H1 (cell line): ENCODE data around the gene PITPNB. TPM values are rescaled to one million over a fixed set of nuclear protein-coding genes. Genes with fewer than 3 reads are reported as not detected.

Experiments used
- CTCF ChIA-PET: fragments of 300-600 bp; sonication (Branson Sonifier 250); formaldehyde crosslinking; loops from one replicate; lab custom pipeline; 2021; ENCODE audit not compliant: partially characterized antibody; lab: Charles Lee
- POLR2A ChIA-PET: fragments of 300-600 bp; sonication (Branson Sonifier 250); formaldehyde crosslinking; loops from one replicate; lab custom pipeline; 2021; ENCODE audit warnings: inconsistent platforms; ENCODE audit not compliant: partially characterized antibody; lab: Charles Lee
- DNase-seq, 2 experiments: peaks; one replicate each; pipeline versions ENCODE4 v3.0.0 to v3.0.0-alpha.2; 2010 to 2022; ENCODE audit warnings: low spot score in 2 of 2, low read depth in 1 of 2, mixed read lengths in 1 of 2
- FAIRE-seq: peaks from 2 replicates; lab custom pipeline; 2011; peaks lifted over from hg19 to GRCh38; lab: Jason Lieb, UNC
- H2AFZ ChIP-seq: 2 replicates; pipeline ENCODE4 v1.8.1; 2012; ENCODE audit warnings: low read length, inconsistent platforms
- H2AK5ac ChIP-seq: 2 replicates; pipeline ENCODE4 v1.6.1; 2013; ENCODE audit warnings: low read depth, low read length
- H2BK120ac ChIP-seq: replicated peaks from 2 replicates; pipeline ENCODE3; 2013; ENCODE audit warnings: low read depth, low read length, inconsistent platforms
- H2BK12ac ChIP-seq: 2 replicates; pipeline ENCODE4 v1.6.1; 2013; ENCODE audit warnings: low read depth, low read length
- H2BK15ac ChIP-seq: 2 replicates; pipeline ENCODE4 v1.6.1; 2013; ENCODE audit warnings: low read length
- H2BK20ac ChIP-seq: 2 replicates; pipeline ENCODE4 v1.6.1; 2013; ENCODE audit warnings: low read length
- H2BK5ac ChIP-seq: 2 replicates; pipeline ENCODE4 v1.6.1; 2013; ENCODE audit warnings: low read depth, low read length
- H3K14ac ChIP-seq: 2 replicates; pipeline ENCODE4 v1.6.1; 2013; ENCODE audit warnings: inconsistent platforms; ENCODE audit not compliant: insufficient read length
- H3K18ac ChIP-seq: 2 replicates; pipeline ENCODE4 v1.6.1; 2013; ENCODE audit warnings: low read length; ENCODE audit errors: extremely low read depth
- H3K23ac ChIP-seq: 2 replicates; pipeline ENCODE4 v1.6.1; 2013; ENCODE audit warnings: inconsistent platforms; ENCODE audit not compliant: insufficient read length
- H3K23me2 ChIP-seq: 2 replicates; pipeline ENCODE4 v1.6.1; 2013; ENCODE audit warnings: low read depth, low read length
- H3K27ac ChIP-seq: 2 replicates; pipeline ENCODE4 v1.6.1; 2011; ENCODE audit warnings: low read depth, low read length, inconsistent platforms
- H3K27me3 ChIP-seq, 4 experiments: replicated peaks in 1 of 4; 1 replicate in 1 of 4; 2 replicates in 3 of 4; pipeline versions ENCODE4 v1.6.1 to v1.8.1; 2011 to 2013; ENCODE audit warnings: low read length in 3 of 4, mild to moderate bottlenecking in 3 of 4, inconsistent platforms in 2 of 4, mixed read lengths in 2 of 4, moderate library complexity in 1 of 4; ENCODE audit not compliant: control insufficient read depth in 3 of 4, insufficient read depth in 3 of 4; ENCODE audit errors: extremely low read depth in 1 of 4
- H3K36me3 ChIP-seq, 4 experiments: 2 replicates each; pipeline versions ENCODE4 v1.6.1 to v1.8.1; 2011 to 2013; ENCODE audit warnings: mild to moderate bottlenecking in 4 of 4, low read length in 3 of 4, moderate library complexity in 2 of 4, control low read depth in 1 of 4, inconsistent platforms in 1 of 4; ENCODE audit not compliant: insufficient read depth in 4 of 4, control insufficient read depth in 2 of 4
- H3K4ac ChIP-seq: replicated peaks from 2 replicates; pipeline ENCODE3; 2013; ENCODE audit warnings: low read length, low read depth, mixed read lengths, inconsistent platforms; ENCODE audit not compliant: insufficient read length
- H3K4me1 ChIP-seq, 4 experiments: replicated peaks in 1 of 4; 1 replicate in 1 of 4; 2 replicates in 3 of 4; pipeline versions ENCODE4 v1.6.1 to v1.8.1; 2011 to 2013; ENCODE audit warnings: low read length in 3 of 4, inconsistent platforms in 2 of 4, mixed read lengths in 1 of 4; ENCODE audit not compliant: insufficient read depth in 4 of 4, control insufficient read depth in 3 of 4
- H3K4me2 ChIP-seq, 2 experiments: 2 replicates each; pipeline versions ENCODE4 v1.6.1 to v1.8.1; 2011 to 2013; ENCODE audit warnings: low read depth in 2 of 2, low read length in 2 of 2, control low read depth in 1 of 2, inconsistent platforms in 1 of 2, mild to moderate bottlenecking in 1 of 2; ENCODE audit not compliant: insufficient read depth in 1 of 2
- H3K4me3 ChIP-seq, 4 experiments: fragments of 200-600, 300-600 bp in 1 of 4; sonication (generic), shearing (Covaris generic), sonication (Bioruptor Twin) in 1 of 4; 2 replicates each; pipeline versions ENCODE4 v1.5.1 to v1.8.1; 2011 to 2016; ENCODE audit warnings: low read length in 4 of 4, low read depth in 3 of 4, control low read depth in 2 of 4, inconsistent platforms in 2 of 4, mild to moderate bottlenecking in 2 of 4, mixed read lengths in 1 of 4, moderate library complexity in 1 of 4; ENCODE audit not compliant: insufficient read depth in 2 of 4; ENCODE audit errors: extremely low read depth in 1 of 4
- H3K56ac ChIP-seq: replicated peaks from 2 replicates; pipeline ENCODE3; 2013; ENCODE audit warnings: low read depth, mild to moderate bottlenecking, mixed read lengths, low read length, inconsistent platforms; ENCODE audit not compliant: insufficient read length
- H3K79me1 ChIP-seq: 2 replicates; pipeline ENCODE4 v1.6.1; 2013; ENCODE audit warnings: low read depth, low read length, control low read depth
- H3K79me2 ChIP-seq, 2 experiments: 2 replicates each; pipeline versions ENCODE4 v1.6.1 to v1.8.1; 2012 to 2013; ENCODE audit warnings: low read length in 2 of 2, mild to moderate bottlenecking in 2 of 2, inconsistent platforms in 1 of 2; ENCODE audit not compliant: insufficient read depth in 2 of 2, control insufficient read depth in 1 of 2
- H3K9ac ChIP-seq, 4 experiments: replicated peaks in 1 of 4; 1 replicate in 1 of 4; 2 replicates in 3 of 4; pipeline versions ENCODE4 v1.6.1 to v1.8.1; 2011 to 2013; ENCODE audit warnings: low read depth in 3 of 4, low read length in 3 of 4, control low read depth in 2 of 4, mild to moderate bottlenecking in 2 of 4, moderate library complexity in 2 of 4, inconsistent platforms in 1 of 4; ENCODE audit errors: extremely low read depth in 1 of 4
- H3K9me3 ChIP-seq, 2 experiments: 2 replicates each; pipeline versions ENCODE4 v1.6.1 to v1.8.1; 2012 to 2013; ENCODE audit warnings: mild to moderate bottlenecking in 2 of 2, moderate library complexity in 2 of 2, control low read depth in 1 of 2, inconsistent platforms in 1 of 2, low read depth in 1 of 2, low read length in 1 of 2, mixed read lengths in 1 of 2; ENCODE audit not compliant: insufficient read depth in 2 of 2
- H4K20me1 ChIP-seq, 2 experiments: replicated peaks in 1 of 2; 2 replicates each; pipeline versions ENCODE3 to v1.8.1; 2011 to 2013; ENCODE audit warnings: inconsistent platforms in 2 of 2, low read length in 2 of 2, mild to moderate bottlenecking in 1 of 2; ENCODE audit not compliant: insufficient read depth in 2 of 2, control insufficient read depth in 1 of 2
- H4K5ac ChIP-seq: 2 replicates; pipeline ENCODE4 v1.6.1; 2013; ENCODE audit warnings: low read length, low read depth, mixed read lengths, inconsistent platforms; ENCODE audit not compliant: insufficient read length
- H4K8ac ChIP-seq: 2 replicates; pipeline ENCODE4 v1.8.0; 2013; ENCODE audit warnings: mild to moderate bottlenecking, moderate library complexity, low read length, inconsistent platforms; ENCODE audit not compliant: insufficient read depth; ENCODE audit errors: extremely low read depth
- H4K91ac ChIP-seq: replicated peaks from 2 replicates; pipeline ENCODE3; 2013; ENCODE audit warnings: low read length, mixed read lengths, inconsistent platforms; ENCODE audit not compliant: insufficient read length
- KDM4A ChIP-seq: IDR thresholded peaks from one replicate; pipeline ENCODE4 v1.7.1; 2012; ENCODE audit warnings: low read depth, mild to moderate bottlenecking, moderate library complexity, low read length, inconsistent platforms; ENCODE audit not compliant: severe bottlenecking
- SP1 ChIP-seq: IDR thresholded peaks from 2 replicates; pipeline ENCODE4 v1.6.1; 2011; ENCODE audit warnings: low read depth, low read length
- WGBS, 2 experiments: shearing (Covaris generic) in 1 of 2; methylation state at CpG; one replicate each; pipeline versions ENCODE4 v1.1.6 to v1.1.7; 2013 to 2015; ENCODE audit warnings: low lambda C conversion rate in 2 of 2, mixed read lengths in 2 of 2, inconsistent platforms in 1 of 2, low coverage in 1 of 2, missing lambda C conversion rate in 1 of 2; ENCODE audit not compliant: insufficient replicate concordance in 2 of 2, insufficient coverage in 1 of 2, insufficient read length in 1 of 2; ENCODE audit errors: extremely low coverage in 1 of 2, missing lambda C conversion rate in 1 of 2; 5-methylcytosine and 5-hydroxymethylcytosine counted together
- polyA plus RNA-seq, 7 experiments: library from polyadenylated mRNA; depleted of rRNA in 3 of 7; stranded (reverse) in 5 of 7; unstranded in 2 of 7; fragments of >200 nt in 5 of 7; fragments of 200-250 nt in 2 of 7; gene quantifications; 1 replicate in 5 of 7; 2 replicates in 1 of 7; 4 replicates in 1 of 7; pipeline versions ENCODE4 v1.2.1 to v1.2.3, GENCODE V29; 2011 to 2013; ENCODE audit warnings: missing spikeins in 2 of 7, mixed read lengths in 2 of 7
- total RNA-seq: library from RNA; stranded (reverse); fragmentation: NEBNext Ultra II Directional; extraction: Animal tissue kit (Norgen Biotek cat#: 25700); gene quantifications from 2 replicates; pipeline ENCODE4 v1.2.1, GENCODE V29; 2021

Gene PITPNB
- total and polyA plus RNA-seq, 2 of the 8 experiments (the other 6 are each of a cell fraction or from before 2014, with no cell fraction given) = 24.6 to 89.3 TPM

DNA sequence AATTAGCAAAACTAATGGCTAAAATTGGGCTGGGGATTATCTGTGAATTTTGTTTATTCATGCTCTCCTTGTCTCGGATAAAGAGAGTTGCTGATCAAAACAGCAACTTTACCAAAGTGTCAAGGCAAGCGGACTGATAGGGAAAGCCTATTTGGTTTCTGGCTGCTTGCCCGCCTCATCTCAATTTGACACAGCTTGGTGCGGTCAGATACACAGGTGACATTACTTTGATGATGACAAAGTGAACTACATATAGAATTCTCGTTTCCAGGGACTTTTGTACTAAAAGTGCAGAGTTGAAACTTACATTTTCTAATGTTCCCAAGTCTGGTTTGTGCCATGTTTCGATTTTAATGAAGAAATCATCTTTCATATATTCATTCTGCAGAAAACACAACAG lies 22.8 kb downstream of the PITPNB start:
- Histone ChIP-seq H3K79me1 (no peaks in the 10 kb centered on the region), H3K79me2 (no peaks in the 10 kb centered on the region), H4K91ac (no peak overlapping the region), H2AK5ac (no peak overlapping the region), H3K23me2 (no peaks in the 10 kb centered on the region), H2BK15ac (no peak overlapping the region), H3K4me2 (no peak overlapping the region), H3K4me1 (no peaks in the 10 kb centered on the region), H2BK20ac (no peak overlapping the region), H4K5ac (no peak overlapping the region), H3K23ac (no peak overlapping the region), H3K4me3 (no peak overlapping the region), H3K4ac (no peak overlapping the region), H2BK12ac (no peak overlapping the region), H3K18ac (no peak overlapping the region), H4K20me1 (peaks cover 8 to 9% of the 10 kb centered on the region in 2 experiments), H3K27ac (no peak overlapping the region), H3K27me3 (no peaks in the 10 kb centered on the region), H3K56ac (no peak overlapping the region), H3K9ac (no peak overlapping the region), H3K36me3 (peaks cover 7 to 62% (median 37%) of the 10 kb centered on the region in 4 experiments; a peak in 7 of 8 replicates), H2AFZ (no peak overlapping the region), H3K14ac (no peak overlapping the region), H2BK120ac (no peak overlapping the region), H3K9me3 (no peaks in the 10 kb centered on the region), H2BK5ac (no peak overlapping the region), H4K8ac (no peak overlapping the region)
- DNase-seq = no peak
- FAIRE-seq = no peak
- 91% methylated on average over 6 of the region's 6 CpGs; no CpG with 5 or more reads in 1 of the 2 experiments for WGBS, 2 experiments
- ChIA-PET POLR2A (no interaction called here), CTCF (interaction anchor here (0.6 to 5.3 kb wide), 3 partner anchors 9 to 588 kb away, joined by 3 to 33 read pairs (median 6); no protein-coding TSS in a partner anchor)
- no peak for TF ChIP-seq SP1
- no peak for TF ChIP-seq KDM4A
